GM21367 (cell line): ENCODE data around the gene DUSP21.
"Not testable (repeated sequence)": the region's sequence is repeated elsewhere in the genome, so short reads cannot be mapped to it uniquely, and the experiment has no call there.

Experiments
- ATAC-seq: cut with Tn5 transposase; IDR thresholded peaks from one replicate; pipeline ENCODE4 v1.9.1; 2021; ENCODE audit not compliant: unreplicated experiment

DUSP21 gene

DNA sequence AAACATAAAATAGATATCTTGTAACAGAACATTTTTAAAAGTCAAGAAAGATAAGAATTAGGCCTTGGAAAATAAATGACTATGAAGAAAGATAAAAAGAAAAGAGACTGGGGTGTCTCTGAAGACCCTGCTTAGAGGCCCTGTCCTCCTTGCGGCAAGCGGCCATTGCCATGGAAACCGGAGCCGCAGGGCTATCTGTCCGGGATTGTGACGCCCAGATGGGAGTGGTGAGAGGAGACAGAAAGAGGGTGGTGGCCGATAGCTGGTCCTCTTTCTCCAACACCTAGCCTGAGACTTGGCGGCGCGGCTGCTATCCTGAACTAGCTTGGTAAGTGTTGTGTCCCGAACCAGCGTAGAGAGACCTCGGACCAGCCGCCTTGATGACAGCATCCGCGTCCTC lies at the start of gene DUSP21:
Gene DUSP21 (plus strand): TSS at position 269 of the 400 bp plus-strand sequence. CDS start 112 bp downstream, at position 381.
- no peak for ATAC-seq

DNA sequence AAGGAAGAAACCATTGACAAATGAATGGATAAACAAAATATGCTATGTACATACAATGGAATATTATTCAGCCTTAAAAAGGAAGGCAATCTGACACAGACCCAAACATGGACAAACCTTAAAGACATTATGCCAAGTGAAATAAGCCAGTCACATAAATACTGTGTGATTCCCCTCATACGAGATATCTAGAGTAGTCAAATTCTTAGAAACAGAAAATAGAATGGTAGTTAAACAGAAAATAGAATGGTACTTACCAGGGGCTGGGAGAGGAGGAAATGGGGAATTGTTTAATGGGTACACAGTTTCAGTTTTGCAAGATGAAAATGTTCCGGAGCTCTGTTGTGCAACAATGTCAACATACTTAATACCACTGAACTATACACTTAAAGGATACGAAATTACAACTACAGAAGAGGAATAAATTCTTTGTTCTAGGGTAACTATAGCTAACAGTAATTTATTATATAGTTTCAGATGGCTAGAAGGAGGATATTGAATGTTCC lies 47.8 kb upstream of the DUSP21 start:
- no peak for ATAC-seq

DNA sequence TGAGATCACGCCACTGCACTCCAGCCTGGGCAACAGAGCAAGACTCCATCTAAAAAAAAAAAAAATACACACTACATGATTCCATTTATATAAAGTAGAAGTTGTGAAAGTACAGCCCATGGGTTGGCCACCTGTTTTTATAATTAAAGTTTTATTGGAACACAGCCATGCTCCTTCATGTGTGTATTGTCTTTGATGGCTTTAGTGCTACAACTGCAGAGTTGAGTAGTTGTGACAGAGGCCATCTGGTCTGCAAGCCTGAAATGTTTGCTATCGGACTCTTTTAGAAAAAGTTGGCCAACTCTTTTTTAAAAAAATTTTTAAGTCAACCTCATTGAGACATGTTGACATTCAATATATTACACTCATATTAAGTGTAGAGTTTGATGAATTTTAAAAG lies 41.2 kb upstream of the DUSP21 start:
- ATAC-seq = no peak

DNA sequence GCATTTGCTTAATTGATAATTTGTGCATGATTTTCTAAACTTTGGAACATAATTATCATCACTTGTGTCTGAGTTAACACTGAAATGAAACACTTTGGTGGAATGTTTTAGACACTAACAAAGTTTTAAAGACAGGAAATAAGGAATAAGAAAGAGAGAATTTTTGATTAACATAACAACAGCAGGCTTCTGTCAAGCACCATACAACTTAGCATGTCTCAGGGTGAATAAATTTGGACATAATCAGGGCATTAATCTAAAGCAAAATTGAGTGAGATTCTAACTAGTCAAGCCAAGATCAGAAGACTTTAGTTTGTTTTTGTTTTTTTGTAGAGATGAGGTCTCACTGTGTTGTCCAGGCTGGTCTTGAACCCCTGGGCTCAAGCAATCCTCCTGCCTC lies 28.1 kb upstream of the DUSP21 start:
- no peak for ATAC-seq

DNA sequence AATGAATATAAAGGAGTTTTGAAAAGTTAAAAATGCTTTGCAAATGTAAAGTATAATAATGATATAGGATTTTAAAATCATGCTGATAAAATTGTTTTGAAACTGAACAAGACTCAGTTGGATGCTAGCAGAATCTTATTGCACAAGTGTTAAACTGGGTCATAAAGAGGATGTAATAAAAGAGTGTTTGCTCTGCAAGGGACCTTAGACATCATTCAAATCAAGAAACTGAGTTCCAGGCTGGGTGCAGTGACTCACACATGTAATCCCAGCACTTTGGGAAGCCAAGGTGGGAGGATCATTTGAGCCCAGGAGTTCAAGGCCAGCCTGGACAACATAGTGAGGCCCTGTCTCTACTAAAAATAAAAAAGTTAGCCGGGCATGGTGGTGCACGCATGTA lies 27.5 kb upstream of the DUSP21 start:
- ATAC-seq = no peak

DNA sequence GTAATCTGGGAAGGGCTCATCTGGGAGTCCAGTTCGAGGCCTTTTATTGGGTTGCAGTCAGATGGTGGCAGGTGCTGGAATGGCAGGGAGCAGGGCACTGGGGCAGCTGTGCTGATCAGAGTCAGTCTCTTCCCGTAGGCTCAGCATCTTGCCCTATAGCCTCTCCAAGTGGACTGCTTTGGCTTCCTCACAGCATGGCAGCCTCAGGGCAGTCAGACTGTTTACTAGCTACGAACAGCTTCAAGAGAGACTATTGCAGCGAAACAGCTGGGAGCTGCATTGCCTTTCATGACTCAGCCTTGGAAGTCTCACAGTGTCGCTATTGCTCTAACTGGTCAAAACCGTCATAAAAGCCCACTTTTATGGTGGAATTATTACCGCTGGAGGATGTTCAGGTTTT lies 26.8 kb upstream of the DUSP21 start:
- no peak for ATAC-seq

DNA sequence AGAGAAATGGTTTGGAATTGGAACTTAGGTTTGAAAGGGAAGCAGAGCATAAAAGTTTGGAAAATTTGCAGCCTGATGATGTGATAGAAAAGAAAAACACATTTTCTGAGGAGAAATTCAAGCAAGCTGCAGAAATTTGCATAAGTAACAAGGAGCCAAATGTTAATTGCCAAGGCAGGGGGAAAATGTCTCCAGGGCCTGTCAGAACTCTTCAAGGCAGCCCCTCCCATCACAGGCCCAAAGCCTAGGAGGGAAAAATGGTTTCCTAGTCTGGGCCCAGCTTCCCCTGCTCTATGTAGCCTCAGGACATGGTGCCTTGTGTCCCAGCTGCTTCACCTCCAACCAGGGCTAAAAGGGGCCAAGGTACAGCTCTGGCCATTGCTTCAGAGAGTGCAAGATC lies 21.2 kb upstream of the DUSP21 start:
- ATAC-seq = no peak

DNA sequence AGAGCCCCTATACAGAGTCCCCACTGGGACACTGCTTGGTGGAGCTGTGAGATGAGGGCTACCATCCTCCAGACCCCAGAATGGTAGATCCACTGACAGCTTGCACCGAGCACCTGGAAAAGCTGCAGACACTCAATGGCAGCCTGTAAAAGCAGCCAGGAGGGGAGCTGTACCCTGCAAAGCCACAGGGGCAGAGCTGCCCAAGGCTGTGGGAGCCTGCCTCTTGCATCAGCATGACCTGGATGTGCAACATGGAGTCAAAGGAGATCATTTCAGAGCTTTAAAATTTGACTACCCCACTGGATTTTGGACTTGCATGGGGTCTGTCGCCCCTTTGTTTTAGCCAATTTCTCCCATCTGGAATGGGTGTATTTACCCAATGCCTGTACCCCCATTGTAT lies 20.6 kb upstream of the DUSP21 start:
- ATAC-seq = not testable (repeated sequence)

DNA sequence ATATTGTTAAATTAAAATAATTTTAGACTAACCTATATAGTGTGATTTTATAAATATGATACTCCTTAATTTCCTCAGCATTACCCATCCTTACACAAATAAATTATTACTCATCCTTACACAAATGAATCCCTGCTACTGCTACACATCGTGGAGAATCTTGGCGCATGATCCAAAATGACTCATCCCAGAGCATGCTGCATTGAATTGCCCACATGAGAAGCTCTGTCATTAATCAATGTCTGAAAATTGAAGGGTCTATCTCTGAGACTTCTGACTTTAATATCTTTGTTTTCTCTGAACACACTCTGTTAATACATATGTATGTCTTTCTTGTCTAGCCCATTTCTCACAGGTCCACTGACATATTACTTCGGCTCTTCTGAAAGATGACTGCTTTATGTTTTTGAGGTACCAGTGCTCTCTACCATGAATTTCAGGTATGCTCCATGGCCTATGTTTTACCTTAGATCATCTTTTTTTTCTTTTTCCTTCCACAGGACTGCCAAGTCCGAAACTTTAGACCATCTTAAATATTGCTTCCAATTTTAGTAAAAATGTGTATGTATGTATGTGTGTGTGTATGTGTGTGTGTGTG lies 15.7 kb upstream of the DUSP21 start:
- ATAC-seq = no peak

DNA sequence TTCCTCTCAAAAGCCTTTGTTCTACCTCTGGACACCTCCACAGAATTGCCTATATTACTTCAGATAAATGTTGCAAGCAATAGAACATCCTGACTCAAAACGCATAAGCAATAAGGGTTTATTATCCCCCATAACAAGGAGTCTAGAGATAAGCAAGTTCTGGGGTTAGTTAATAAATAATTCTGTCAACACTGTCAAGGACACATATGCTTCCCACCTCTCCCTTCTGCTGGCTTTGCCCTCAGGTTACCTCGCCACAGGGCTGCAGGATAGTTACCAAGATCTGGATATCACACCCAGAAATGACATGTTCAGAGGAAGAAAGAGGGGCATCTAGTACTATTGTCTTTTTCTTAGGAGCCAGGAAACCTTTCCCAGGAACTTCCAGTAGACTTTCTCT lies 14.0 kb upstream of the DUSP21 start:
- ATAC-seq = no peak

DNA sequence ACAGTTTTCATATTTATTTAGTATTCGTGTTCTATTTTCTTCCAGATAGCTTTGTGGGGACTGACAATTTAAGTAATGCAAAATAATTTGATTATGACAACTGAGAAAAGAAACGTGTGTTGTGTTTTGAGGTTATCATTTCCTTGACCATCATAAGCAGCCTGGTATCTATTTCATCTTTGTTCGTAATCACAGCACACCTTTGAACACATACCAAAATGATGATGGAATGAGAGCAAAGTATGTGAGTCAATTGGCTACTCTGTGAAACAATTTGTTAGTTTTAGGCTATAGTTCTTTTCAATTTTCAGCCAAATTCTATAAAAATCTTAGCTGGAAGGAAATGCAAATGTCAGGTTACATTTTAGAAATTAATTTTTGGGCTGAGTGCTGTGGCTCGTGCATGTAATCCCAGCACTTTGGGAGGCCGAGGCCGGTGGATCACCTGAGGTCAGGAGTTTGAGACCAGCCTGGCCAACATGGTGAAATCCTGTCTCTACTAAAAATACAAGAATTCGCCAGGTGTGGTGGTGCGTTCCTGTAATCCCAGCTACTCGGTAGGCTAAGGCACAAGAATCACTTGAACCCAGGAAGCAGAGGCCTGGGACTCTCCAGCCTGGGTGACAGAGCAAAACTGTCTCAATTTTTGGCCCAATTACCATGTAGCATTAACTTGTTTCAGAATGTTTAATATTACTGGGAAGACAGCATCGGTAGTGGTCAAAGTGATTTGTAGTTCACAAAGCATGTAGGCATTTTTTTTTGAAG lies 1.1 kb upstream of the DUSP21 start:
- ATAC-seq = no peak

DNA sequence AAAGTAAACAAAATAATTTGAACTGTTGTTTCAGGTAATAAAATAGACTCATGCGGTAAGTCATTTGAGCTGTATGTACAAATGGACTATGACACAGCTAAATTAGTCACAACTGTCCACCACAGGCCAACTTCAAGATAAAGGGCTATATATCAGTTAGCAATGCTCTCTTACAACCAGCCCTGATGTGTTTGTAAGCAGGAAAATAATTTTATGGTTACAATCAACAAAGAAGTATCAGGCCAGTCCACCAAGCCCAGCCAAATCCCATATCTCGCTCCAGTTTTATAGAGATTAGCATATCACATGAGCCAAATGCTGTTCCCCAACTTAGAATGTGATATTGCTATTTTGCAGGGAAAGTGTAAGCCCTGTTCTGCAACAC lies 511 bp upstream of the DUSP21 start:
- ATAC-seq = no peak

DNA sequence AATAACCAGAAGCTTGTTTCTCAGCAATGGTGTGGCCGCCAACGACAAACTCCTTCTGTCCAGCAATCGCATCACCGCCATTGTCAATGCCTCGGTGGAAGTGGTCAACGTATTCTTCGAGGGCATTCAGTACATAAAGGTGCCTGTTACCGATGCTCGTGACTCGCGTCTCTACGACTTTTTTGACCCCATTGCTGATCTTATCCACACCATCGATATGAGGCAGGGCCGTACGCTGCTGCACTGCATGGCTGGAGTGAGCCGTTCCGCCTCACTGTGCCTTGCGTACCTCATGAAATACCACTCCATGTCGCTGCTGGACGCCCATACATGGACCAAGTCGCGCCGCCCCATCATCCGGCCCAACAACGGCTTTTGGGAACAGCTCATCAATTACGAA lies 383 bp downstream of the DUSP21 start:
- ATAC-seq = no peak

DNA sequence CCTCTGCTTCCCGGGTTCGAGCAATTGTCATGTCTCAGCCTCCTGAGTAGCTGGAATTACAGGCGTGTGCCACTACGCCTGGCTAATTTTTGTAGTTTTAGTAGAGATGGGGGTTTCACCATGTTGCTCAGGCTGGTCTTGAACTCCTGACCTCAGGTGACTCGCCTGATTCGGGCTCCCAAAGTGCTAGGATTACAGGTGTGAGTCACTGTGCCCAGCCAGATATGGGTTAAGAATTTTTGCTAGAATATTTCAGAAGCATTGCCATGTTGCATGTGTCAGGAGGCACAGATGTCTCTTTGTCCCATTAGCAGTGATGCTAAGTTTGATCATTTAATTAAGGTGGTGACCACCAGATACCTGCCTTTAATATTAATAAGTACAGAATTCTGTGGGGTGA lies 7.1 kb downstream of the DUSP21 start:
- not testable (repeated sequence) for ATAC-seq

DNA sequence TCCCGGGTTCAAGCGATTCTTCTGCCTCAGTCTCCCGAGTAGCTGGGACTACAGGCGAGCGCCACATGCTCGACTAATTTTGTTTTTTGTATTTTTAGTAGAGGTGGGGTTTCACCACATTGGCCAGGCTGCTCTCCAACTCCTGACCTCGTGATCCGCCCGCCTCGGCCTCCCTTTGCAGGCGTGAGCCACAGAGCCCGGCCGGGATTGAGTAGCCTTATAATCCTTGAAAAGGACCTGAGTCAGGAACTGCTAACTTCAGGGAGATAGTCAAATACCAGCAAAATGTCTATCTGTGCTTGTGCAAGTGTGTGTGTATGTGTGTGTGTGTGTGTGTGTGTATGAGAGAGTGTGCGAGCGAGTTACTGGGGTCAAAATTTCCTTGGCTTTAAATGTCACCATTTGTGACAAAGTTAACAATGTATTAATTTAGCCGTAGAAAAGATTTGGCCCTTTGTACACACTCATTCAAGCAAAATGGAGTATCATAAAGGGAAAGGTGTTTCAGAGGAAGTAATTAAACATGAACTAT lies 27.4 kb downstream of the DUSP21 start:
- no peak for ATAC-seq

DNA sequence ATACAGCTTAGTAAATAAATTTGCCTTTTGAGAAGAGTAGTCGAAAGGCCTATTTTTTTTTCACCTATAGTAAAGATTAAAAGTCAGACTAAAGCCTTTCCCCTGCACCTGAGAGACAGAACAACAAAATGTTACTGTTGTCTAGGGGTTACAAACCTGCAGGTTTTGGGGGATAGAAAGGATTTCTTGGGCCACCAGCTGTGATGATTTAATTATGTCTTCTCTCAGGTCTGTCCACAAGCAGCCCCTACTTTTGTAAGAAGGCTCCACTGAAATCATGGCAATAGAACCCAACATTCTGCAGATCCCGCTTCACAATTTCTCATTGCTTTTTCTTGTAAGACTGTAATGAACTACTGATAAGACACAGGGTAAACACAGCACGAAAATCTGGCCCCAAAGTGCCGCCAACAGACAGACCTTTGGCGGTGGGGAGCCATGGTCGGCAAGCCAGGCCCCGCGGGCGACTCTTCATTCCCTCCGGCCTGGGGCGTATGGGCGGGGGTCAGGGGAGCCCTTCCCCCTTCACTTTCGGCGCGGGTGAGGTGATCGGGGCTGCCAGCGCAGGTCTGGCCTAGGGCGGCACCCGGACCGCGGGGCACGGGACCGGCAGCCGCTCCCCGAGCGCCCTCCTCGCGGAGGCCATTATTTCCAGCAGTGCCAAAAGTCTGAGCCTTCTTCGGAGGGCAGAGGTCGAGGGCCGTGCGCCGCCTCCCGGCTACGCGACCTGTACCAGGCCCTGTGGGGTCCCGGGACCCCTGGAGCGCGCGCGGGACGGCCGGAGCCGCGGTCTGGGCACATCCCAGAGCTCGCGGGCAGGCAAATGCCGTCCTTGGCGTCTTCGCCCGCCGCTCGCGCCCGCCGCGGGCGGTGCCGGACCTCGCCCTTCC lies 28.4 kb downstream of the DUSP21 start:
- peak; percentile 20 for ATAC-seq

DNA sequence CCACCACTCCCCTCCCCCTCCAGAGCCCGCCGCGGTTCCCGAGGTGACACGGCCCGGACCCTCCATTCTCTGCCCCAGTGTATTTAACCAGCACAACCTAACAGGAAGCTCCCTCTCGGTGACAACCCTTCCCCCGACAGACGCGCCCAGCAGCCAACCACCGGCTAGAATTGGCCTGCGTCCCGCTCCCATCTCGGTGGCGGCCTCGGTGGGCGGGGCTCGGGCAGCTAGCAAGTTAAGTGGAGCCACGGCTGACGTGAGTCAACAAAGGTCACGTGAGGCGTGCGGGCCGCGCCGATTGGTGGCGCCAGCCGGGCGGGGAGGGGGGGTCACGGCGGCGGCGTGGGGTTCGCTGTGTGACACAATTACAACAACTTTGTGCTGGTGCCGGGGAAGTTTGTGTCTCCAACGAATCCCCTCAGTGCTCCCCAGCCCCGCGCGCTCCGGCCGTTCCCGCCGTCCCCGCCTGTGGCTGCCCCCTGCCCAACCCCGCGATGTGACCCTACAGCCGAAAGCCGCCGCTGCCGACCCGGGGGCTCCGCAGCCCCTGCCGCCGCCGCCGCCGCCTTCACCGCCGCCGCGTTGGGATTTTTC lies 29.1 kb downstream of the DUSP21 start, which contains the start of gene KDM6A:
Gene KDM6A (plus strand): TSS at position 368 of the 594 bp plus-strand sequence. CDS start 364 bp downstream, outside the sequence.
- ATAC-seq = peak; percentile 73

DNA sequence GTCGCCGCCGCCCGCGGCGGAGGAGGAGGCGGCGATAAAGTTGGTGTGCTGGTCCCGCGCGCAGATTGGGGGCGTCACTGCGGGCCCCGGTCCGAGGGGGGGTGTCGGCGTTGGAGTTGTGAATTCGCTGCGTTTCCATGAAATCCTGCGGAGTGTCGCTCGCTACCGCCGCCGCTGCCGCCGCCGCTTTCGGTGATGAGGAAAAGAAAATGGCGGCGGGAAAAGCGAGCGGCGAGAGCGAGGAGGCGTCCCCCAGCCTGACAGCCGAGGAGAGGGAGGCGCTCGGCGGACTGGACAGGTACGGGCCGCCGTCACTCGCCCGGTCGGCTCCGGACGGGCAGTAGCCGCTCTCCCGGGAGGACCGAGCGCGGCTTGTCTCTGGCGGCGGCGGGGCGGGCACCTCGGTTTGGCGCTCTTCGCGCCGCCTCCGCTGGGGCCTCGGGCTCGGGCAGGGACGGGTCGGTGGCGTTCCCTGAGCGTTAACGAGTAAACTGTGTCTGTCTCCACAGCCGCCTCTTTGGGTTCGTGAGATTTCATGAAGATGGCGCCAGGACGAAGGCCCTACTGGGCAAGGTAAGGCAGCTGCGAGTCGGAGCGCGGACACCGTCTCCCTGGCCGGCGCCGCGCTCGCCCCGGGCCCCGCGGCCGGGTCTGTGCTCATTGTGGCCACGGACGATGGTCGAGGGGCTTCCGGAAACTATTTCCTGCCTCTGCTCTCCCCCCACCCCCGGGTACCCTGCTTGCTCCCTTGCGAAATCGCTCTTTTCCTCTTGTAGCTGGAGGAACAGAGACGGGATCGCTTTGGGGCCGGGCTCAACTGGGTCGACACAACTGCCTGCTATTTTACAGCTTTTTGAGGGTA lies 29.8 kb downstream of the DUSP21 start:
- no peak for ATAC-seq

DNA sequence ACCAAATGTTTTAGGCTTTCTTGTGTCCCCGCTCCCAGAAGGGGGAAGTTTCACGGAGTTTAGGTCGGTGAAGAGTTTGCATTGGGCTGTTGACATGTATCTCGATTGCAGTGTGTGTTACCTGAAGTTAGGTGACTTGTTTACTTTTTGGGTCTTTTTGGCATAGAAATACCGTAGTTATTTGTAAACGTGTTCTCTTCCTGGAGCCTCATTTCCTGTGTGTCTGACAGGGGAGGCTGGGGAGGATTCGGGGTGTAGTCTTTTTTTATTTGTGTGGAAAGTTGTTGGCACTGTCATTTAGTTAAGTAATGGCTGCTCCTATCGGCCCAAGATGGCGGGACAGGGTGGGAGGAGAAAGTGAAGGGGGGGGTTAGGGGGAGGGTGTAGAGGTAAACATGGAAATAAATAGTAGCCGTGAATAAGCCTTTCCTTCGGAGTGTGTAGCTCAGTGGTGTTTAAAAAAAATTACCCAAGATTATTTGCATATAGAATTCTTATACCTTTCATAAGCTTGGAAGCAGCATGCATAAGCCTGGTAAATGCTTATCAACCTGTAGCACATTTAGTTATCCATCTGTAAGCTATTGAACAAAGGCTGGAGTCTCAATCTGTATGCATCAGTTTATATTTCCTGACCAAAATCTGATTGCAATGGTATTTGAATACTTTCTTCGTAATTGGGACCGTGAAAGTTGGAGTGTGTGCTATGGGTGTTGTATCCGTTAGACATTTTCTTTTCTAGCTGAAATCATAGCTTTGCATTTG lies 30.8 kb downstream of the DUSP21 start:
- no peak for ATAC-seq
